ENCODE measurements around the gene IMMP2L. TPM values are rescaled to one million over a fixed set of nuclear protein-coding genes. Genes with fewer than 3 reads are reported as not detected.

IMMP2L gene
- total and polyA plus RNA-seq, 2 of the 4 experiments (the other 2 are of a cell fraction), result 5.8 to 9.3 TPM

DNA sequence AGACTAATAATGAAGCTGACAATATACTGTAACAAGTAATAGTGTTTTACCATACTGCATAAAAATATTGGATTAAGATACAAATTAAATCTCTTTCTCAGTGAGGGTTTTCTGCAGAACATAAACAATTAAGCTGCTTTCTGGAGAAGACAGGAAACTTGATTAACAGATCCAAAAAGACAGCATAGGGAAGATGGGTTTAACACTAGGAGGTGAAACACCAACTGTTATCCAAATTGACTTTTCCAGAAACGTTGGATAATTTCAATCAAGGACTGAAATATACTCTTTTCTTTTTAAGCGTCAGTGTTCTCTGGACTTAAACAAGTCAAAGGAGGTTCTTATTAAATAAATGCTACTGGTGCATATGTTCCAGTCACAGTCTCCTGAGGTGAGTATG lies 45.3 kb upstream of the IMMP2L start:
- ChIA-PET CTCF (interaction anchor here (1.0 kb wide), 1 partner anchor 28 kb away, joined by 3 read pairs; no protein-coding TSS in a partner anchor), POLR2A (ENCODE audit: unreplicated experiment) (no interaction called here)
- Histone ChIP-seq H3K4me3 (ENCODE audit: insufficient read depth, low read depth, low read length) (no peak overlapping the region), H2BK15ac (ENCODE audit: low read depth, low read length) (no peak overlapping the region), H4K5ac (ENCODE audit: low read depth, low read length) (no peak overlapping the region), H3K27me3 (ENCODE audit: control insufficient read depth, insufficient read depth, low read length) (no peaks in the 10 kb centered on the region), H3K18ac (ENCODE audit: low read depth, low read length) (no peak overlapping the region), H3K79me1 (ENCODE audit: low read depth in 1 of 2, low read length in 2 of 2) (no peaks in the 10 kb centered on the region), H3K4me1 (ENCODE audit: control insufficient read depth, insufficient read depth, low read length) (no peaks in the 10 kb centered on the region), H2BK20ac (ENCODE audit: low read depth, low read length) (no peak overlapping the region), H4K20me1 (ENCODE audit: insufficient read depth, low read length) (no peaks in the 10 kb centered on the region), H3K4me2 (ENCODE audit: low read depth, low read length) (no peak overlapping the region), H2BK5ac (ENCODE audit: low read depth, low read length, poor library complexity, severe bottlenecking) (no peak overlapping the region), H3K56ac (ENCODE audit: extremely low read depth, insufficient read depth, low read length) (no peak overlapping the region), H2AK5ac (ENCODE audit: low read depth, low read length) (no peak overlapping the region), H2AK9ac (replicated peaks; ENCODE audit: low read depth, low read length, poor library complexity) (no peak overlapping the region), H3K4ac (ENCODE audit: low read depth, low read length) (no peak overlapping the region), H2BK120ac (ENCODE audit: low read depth, low read length) (no peak overlapping the region), H4K91ac (ENCODE audit: insufficient read depth, low read depth, low read length) (no peak overlapping the region), H3K27ac (ENCODE audit: insufficient read depth, low read length) (no peak overlapping the region), H3K23ac (ENCODE audit: low read depth, low read length) (no peak overlapping the region), H3K9me1 (ENCODE audit: insufficient read depth, low read length) (no peaks in the 10 kb centered on the region), H4K8ac (ENCODE audit: low read depth in 2 of 2, low read length in 2 of 2) (no peak overlapping the region), H3K14ac (replicated peaks; ENCODE audit: low read depth, low read length) (no peak overlapping the region), H2AFZ (replicated peaks; ENCODE audit: low read length, poor library complexity) (no peak overlapping the region), H3K36me3 (ENCODE audit: control insufficient read depth, insufficient read depth, low read length) (no peaks in the 10 kb centered on the region), H3K9me3 (ENCODE audit: control insufficient read depth, insufficient read depth, low read length) (no peaks in the 10 kb centered on the region), H3K9ac (ENCODE audit: low read depth, low read length) (no peak overlapping the region)
- WGBS, 2 experiments (ENCODE audit: extremely low coverage in 2 of 2, insufficient read length in 1 of 2), result no CpG with 5 or more reads among the region's 2 CpGs
- no peak for ATAC-seq (ENCODE audit: low read depth)
- no peak for TF ChIP-seq MAZ (IDR thresholded peaks at IDR 0.05; ENCODE audit: borderline replicate concordance, low read depth, low read length)
- TF ChIP-seq, protein P1, sequence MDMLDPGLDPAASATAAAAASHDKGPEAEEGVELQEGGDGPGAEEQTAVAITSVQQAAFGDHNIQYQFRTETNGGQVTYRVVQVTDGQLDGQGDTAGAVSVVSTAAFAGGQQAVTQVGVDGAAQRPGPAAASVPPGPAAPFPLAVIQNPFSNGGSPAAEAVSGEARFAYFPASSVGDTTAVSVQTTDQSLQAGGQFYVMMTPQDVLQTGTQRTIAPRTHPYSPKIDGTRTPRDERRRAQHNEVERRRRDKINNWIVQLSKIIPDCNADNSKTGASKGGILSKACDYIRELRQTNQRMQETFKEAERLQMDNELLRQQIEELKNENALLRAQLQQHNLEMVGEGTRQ (IDR thresholded peaks at IDR 0.05; ENCODE audit: low read depth, low read length), result no peak
- no peak for TF ChIP-seq BHLHE40 (IDR thresholded peaks at IDR 0.05; ENCODE audit: low read depth, low read length)
- TF ChIP-seq, protein P2, sequence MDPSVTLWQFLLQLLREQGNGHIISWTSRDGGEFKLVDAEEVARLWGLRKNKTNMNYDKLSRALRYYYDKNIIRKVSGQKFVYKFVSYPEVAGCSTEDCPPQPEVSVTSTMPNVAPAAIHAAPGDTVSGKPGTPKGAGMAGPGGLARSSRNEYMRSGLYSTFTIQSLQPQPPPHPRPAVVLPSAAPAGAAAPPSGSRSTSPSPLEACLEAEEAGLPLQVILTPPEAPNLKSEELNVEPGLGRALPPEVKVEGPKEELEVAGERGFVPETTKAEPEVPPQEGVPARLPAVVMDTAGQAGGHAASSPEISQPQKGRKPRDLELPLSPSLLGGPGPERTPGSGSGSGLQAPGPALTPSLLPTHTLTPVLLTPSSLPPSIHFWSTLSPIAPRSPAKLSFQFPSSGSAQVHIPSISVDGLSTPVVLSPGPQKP (IDR thresholded peaks at IDR 0.05; ENCODE audit: borderline replicate concordance, low read depth, low read length), result no peak
- TF ChIP-seq, protein P3, sequence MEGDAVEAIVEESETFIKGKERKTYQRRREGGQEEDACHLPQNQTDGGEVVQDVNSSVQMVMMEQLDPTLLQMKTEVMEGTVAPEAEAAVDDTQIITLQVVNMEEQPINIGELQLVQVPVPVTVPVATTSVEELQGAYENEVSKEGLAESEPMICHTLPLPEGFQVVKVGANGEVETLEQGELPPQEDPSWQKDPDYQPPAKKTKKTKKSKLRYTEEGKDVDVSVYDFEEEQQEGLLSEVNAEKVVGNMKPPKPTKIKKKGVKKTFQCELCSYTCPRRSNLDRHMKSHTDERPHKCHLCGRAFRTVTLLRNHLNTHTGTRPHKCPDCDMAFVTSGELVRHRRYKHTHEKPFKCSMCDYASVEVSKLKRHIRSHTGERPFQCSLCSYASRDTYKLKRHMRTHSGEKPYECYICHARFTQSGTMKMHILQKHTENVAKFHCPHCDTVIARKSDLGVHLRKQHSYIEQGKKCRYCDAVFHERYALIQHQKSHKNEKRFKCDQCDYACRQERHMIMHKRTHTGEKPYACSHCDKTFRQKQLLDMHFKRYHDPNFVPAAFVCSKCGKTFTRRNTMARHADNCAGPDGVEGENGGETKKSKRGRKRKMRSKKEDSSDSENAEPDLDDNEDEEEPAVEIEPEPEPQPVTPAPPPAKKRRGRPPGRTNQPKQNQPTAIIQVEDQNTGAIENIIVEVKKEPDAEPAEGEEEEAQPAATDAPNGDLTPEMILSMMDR (conservative IDR thresholded peaks at IDR 0.05; ENCODE audit: low read depth, low read length), result no peak
- no peak for TF ChIP-seq MAFK (IDR thresholded peaks at IDR 0.05; ENCODE audit: low read depth, low read length)
- TF ChIP-seq MXI1 (IDR thresholded peaks at IDR 0.05; ENCODE audit: borderline replicate concordance, low read depth, low read length), result no peak
- no peak for TF ChIP-seq RCOR1 (IDR thresholded peaks at IDR 0.05; ENCODE audit: insufficient replicate concordance, low read length)
- no peak for TF ChIP-seq RFX5 (IDR thresholded peaks at IDR 0.05; ENCODE audit: low read depth, low read length)
- dilution Hi-C loops (cut with HindIII; ENCODE audit: low sequenced_read_pairs, unreplicated experiment), result no loop called here
- intact Hi-C loops (cut with micrococcal nuclease), result no loop called here
- no peak for DNase-seq
- no TSS peak for BruUV-seq (replicated peaks)
- in situ Hi-C loops (cut with MboI; ENCODE audit: low sequenced_read_pairs), result no loop called here
